Activated T-helper 2 cell treated with anti-CD3 and anti-CD28 coated beads, Interferon-gamma antibody, Interleukin-2, Interleukin-4, amounts not matched to agents 10 μg/mL and 5 μg/mL and 100 μg/mL, durations not matched to agents 14 hours and 24 hours and 36 hours (primary cell): ENCODE data around the gene GTF2IRD1. TPM values are rescaled to one million over a fixed set of nuclear protein-coding genes. Genes with fewer than 3 reads are reported as not detected.

Experiments
- DNase-seq: peaks from one replicate; pipeline ENCODE4 v3.0.0; 2021; ENCODE audit warnings: low spot score
- H3K27ac Mint-ChIP-seq: one replicate; pipeline ENCODE4 v1.8.0; 2021; ENCODE audit warnings: mixed read lengths
- H3K27me3 Mint-ChIP-seq: one replicate; pipeline ENCODE4 v1.8.0; 2021; ENCODE audit warnings: low read depth, mixed read lengths
- H3K36me3 Mint-ChIP-seq: one replicate; pipeline ENCODE4 v1.8.0; 2021; ENCODE audit warnings: low read depth, mixed read lengths
- H3K4me1 Mint-ChIP-seq: one replicate; pipeline ENCODE4 v1.8.0; 2021; ENCODE audit warnings: low read depth, mixed read lengths
- H3K4me3 Mint-ChIP-seq: one replicate; pipeline ENCODE4 v1.8.0; 2021; ENCODE audit warnings: low read depth, mild to moderate bottlenecking, moderate library complexity, mixed read lengths
- H3K9me3 Mint-ChIP-seq: one replicate; pipeline ENCODE4 v1.8.0; 2021; ENCODE audit warnings: mixed read lengths
- intact Hi-C: fragments of 100-400 bp; cut with micrococcal nuclease; formaldehyde crosslinking; loops from one replicate; pipeline ENCODE4 v1.15.1; 2023
- total RNA-seq: library from RNA; stranded (reverse); gene quantifications from 2 replicates; pipeline ENCODE4 v1.2.3, GENCODE V29; 2022

The GTF2IRD1 gene
- total RNA-seq, 1 donor from 2014 or later, result 3.1 TPM

DNA sequence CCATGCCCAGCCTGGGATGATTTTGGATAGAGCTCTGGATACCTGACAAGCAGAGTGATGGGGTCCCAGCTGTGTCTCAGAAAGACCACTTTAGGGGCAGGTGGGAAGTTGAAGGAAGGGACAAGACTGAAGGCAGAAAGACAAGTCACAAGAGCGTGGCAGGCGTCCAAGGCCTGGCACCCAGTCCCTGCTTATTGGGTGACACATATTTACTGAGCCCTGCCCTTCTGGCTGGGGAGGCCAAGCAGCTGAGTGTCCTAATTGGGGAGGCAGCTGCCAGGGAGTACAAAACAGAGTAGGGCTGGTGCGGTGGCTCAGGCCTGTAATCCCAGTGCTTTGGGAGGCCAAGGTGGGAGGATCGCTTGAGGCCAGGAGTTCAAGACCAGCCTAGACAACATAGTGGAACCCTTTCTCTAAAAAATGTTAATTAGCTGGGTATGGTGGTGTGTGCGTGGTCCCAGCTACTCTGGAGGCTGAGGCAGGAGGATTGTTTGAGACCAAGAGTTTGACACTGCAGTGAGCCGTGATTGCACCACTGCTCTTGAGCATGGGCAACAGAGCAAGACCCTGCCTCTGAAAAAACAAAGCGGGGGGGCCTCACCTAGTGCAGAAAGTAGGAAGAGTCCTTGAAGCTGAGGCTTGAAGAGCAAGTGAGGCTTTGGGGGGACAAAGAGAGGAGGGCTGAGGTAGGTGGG lies 150.8 kb downstream of the GTF2IRD1 start:
- no peak overlapping the region for H3K4me3 Mint-ChIP-seq
- H3K4me1 Mint-ChIP-seq, result peaks cover 4% of the 10 kb centered on the region
- no peaks in the 10 kb centered on the region for H3K36me3 Mint-ChIP-seq
- H3K9me3 Mint-ChIP-seq, result no peaks in the 10 kb centered on the region
- intact Hi-C loops, result loop anchor here (5.0 kb wide), 1 partner anchor 48 kb away; no protein-coding TSS in a partner anchor
- peaks cover 3% of the 10 kb centered on the region for H3K27me3 Mint-ChIP-seq
- no peak for DNase-seq
- no peak overlapping the region for H3K27ac Mint-ChIP-seq

DNA sequence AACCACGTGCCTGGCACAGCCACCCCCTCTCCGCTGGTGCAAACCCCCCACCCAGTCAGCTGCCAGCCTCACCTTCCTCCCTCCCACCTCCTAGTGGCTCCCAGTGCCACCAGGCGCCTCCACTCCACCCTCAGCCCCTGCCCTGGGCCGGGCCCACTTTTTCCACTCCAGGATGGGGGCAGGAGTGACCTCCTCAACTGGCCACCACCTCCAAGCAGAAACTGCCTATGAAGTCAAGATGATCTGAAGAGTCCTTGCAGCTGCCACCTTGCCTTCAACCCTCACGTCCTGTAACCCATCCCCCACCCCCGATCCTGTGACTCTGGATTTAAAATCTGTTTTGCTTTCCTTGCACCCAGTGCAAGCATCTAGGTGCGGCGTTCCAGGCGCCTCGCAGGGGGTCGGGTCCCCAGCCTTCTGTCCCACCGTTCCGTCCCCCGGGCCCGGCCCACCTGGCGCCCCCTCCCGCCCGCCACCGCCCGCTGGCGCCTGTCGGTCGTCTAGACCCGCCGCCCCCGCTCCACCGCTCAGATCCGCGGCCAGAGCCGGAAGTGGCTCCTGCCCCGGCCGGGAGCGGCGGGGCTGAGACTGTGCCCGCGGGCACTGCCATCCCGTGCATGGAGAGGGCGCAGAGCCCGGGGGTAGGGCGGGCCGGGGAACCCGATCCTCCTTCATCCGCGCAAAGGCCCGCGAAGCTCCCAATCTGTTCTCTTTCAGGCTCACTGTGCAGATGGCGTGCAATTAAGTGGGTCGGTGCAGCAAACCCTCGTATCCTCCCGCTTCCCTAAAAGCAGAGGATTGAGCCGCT lies 152.6 kb downstream of the GTF2IRD1 start:
- H3K27ac Mint-ChIP-seq, result no peak overlapping the region
- peaks cover 3% of the 10 kb centered on the region for H3K27me3 Mint-ChIP-seq
- no peaks in the 10 kb centered on the region for H3K9me3 Mint-ChIP-seq
- peak; percentile 15 for DNase-seq
- peaks cover 4% of the 10 kb centered on the region for H3K4me1 Mint-ChIP-seq
- intact Hi-C loops, result loop anchor here (5.0 kb wide), 1 partner anchor 46 kb away; no protein-coding TSS in a partner anchor
- peak overlapping the region; percentile 61 for H3K4me3 Mint-ChIP-seq
- H3K36me3 Mint-ChIP-seq, result no peaks in the 10 kb centered on the region

DNA sequence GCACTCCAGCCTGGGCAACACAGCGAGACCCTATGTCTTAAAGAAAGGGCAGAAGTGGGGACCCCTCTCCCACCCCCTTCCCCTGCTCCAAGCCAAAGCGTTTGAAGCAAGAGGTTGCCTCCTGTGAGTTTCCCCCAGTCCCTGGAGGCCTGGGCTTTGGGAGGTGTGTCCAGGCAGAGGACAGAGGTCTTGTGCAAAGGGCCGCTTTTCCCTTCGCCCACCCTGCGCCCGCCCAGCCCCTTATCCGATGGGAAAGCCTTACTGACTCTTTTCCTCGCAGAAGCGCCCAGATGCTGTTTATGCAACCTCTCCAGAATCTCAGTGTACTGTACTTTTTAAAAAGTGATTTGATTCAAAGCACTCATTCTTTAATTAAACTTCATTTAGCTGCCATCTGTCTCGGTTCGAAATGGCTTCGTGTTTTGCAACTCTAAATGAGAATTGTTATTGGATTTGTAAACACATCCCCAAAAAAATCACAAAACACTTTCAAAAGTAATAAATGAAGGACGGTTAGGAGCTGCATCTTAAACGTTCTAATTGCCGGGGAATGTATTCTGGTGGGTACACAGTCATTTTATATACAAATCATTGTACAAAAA lies 153.3 kb downstream of the GTF2IRD1 start:
- H3K4me1 Mint-ChIP-seq, result peaks cover 4% of the 10 kb centered on the region

DNA sequence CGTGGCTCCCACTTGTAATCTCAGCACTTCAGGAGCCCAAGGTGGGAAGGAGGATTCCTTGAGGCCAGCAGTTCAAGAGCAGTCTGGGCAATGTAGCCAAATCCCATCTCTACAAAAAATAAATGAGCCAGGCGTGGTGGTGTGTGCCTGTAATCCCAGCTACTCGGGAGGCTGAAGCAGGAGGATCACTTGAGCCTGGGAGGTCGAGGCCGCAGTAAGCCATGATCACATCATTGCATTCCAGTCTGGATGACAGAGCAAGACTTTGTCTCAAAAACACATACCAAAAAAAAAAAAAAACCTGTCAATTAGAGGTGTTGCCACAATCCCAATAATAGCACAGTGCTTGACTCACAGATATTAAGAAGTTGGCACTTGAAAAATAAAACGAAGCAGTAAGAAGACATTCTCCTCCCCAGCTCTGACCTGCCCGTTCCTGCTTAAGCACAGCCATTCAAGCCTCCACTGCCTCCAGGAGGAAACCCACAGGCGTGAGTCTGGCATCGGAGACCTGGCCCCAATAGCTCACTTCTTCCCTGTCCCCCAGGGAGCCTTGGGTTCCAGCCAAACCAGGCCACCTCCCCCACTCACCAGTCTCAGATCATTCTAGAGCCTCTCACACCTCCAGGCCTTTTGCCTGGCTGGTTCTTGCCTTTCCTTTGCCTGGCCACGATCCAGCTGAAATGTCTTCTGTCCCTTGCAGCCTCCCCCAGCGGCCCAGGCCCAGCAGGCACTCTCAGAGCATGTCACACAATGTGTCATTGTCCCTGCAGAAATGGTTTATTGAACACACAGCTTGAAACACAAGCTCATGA lies 158.5 kb downstream of the GTF2IRD1 start:
- no peak for DNase-seq

More for the DNA sequence above, 153.3 kb downstream of the GTF2IRD1 start:
- peak overlapping the region; percentile 61 for H3K4me3 Mint-ChIP-seq
- peaks cover 3% of the 10 kb centered on the region for H3K27me3 Mint-ChIP-seq
- no peak overlapping the region for H3K27ac Mint-ChIP-seq
- no peaks in the 10 kb centered on the region for H3K36me3 Mint-ChIP-seq
- intact Hi-C loops, result loop anchor here (5.0 kb wide), 1 partner anchor 45 kb away; no protein-coding TSS in a partner anchor
- H3K9me3 Mint-ChIP-seq, result no peaks in the 10 kb centered on the region
- DNase-seq, result no peak

DNA sequence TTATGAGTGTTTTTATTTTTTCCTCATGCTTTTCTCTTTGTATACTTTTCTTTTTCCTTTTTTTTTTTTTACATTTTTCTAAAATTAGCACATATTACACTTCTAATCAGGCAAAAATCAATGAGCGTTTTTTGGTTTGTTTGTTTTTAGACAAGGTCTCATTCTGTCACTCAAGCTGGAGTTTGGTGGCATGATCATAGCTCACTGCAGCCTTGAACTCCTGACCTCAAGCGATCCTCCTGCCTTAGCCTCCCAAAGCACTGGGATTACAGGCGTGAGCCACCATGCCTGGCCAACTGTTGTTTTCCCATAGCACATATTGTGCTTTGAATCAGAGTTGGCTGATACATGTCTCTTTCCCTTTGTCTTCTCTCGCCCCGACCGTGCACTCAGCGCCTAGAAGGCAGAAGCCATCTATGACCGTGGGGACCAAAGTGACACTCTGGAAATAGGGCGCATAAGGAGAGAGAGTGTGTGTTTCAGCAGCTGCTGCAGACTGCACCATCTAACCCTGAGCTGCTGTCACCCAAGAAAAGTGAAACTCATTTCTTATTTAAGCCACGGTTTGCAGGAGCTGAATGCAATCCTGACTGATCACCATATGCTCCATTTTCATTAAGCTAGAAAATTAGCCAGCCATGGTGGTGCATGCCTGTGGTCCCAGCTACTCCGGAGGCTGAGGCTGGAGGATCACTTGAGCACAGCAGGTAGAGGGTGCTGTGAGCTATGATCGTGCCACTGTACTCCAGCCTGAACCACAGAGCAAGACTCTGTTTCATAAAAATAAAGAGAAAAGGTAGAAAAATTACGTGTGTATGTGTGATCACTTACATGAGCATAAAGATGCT lies 162.5 kb downstream of the GTF2IRD1 start:
- DNase-seq, result no peak
- H3K27me3 Mint-ChIP-seq, result no peaks in the 10 kb centered on the region
- H3K4me3 Mint-ChIP-seq, result peak overlapping the region; percentile 13
- H3K27ac Mint-ChIP-seq, result peak overlapping the region; percentile 49
- H3K4me1 Mint-ChIP-seq, result peaks cover 13% of the 10 kb centered on the region
- no peaks in the 10 kb centered on the region for H3K9me3 Mint-ChIP-seq
- intact Hi-C loops, result no loop called here
- no peaks in the 10 kb centered on the region for H3K36me3 Mint-ChIP-seq

More for the DNA sequence above, 158.5 kb downstream of the GTF2IRD1 start:
- Mint-ChIP-seq H3K9me3 (no peaks in the 10 kb centered on the region), H3K27me3 (peaks cover under 1% of the 10 kb centered on the region), H3K4me3 (no peak overlapping the region), H3K4me1 (peaks cover 10% of the 10 kb centered on the region), H3K36me3 (no peaks in the 10 kb centered on the region), H3K27ac (no peak overlapping the region)
- intact Hi-C loops, result no loop called here

DNA sequence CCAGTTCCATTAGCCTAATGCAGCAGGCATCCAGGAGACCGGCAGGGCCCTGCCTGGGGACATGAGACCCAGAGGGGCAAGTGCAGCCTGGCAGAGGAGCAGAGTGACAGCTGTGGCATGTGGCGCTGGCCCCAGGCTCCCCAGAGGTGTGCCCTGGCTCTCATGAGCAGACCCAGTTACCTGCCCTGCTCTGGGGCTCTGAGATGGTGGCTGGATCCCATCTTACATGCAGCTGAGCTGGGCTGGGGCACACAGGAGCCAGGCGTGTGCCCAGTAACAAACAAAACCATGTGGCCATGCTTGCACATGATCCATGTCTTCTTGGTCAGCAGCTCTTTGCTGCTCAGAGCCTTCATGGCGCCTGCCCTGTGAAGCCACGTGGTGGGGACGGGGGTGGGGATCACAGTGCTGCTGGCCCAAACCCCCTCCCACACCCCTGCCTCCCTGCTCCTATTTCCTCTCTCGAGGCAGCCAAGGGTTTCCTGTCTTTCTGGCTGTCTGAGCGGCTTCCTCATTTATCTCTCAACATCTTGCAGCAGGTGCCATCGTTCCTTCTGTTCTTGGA lies 163.6 kb downstream of the GTF2IRD1 start:
- H3K27me3 Mint-ChIP-seq, result no peaks in the 10 kb centered on the region
- DNase-seq, result no peak
- no peak overlapping the region for H3K4me3 Mint-ChIP-seq
- H3K4me1 Mint-ChIP-seq, result peaks cover 13% of the 10 kb centered on the region
- H3K9me3 Mint-ChIP-seq, result no peaks in the 10 kb centered on the region
- no peaks in the 10 kb centered on the region for H3K36me3 Mint-ChIP-seq
- intact Hi-C loops, result no loop called here
- H3K27ac Mint-ChIP-seq, result peak overlapping the region; percentile 71

DNA sequence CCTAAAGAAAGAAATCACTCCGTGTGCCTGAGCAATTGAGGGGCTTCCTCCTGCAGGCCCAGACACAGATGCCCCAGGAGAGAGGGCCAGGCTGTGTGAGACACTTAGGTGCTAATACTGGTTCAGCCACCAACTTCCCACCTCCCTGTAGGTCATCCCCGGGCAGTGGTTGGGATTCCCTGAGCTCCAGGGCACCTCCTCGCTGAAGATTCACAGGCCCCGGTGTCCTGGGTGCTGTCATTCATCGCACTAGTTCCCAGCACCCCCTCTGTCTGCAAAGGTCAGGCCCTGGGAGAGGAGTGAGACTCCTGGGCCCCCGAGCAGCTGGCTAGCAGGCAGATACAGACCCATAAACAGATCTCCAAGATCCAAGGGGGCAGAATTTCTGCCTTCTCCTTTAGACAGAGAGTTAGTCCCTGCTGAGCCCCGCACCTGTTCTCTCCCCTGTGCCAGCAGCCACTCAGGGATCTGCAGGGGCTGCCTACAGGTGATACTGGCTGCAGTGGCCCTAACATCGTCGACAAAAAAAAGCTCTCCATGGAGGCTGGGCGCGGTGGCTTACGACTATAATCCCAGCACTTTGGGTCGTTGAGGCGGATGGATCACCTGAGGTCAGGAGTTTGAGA lies 165.6 kb downstream of the GTF2IRD1 start:
- Mint-ChIP-seq H3K9me3 (no peaks in the 10 kb centered on the region), H3K4me1 (peaks cover 13% of the 10 kb centered on the region), H3K27ac (no peak overlapping the region), H3K36me3 (no peaks in the 10 kb centered on the region), H3K27me3 (no peaks in the 10 kb centered on the region), H3K4me3 (no peak overlapping the region)
- intact Hi-C loops, result no loop called here
- no peak for DNase-seq

DNA sequence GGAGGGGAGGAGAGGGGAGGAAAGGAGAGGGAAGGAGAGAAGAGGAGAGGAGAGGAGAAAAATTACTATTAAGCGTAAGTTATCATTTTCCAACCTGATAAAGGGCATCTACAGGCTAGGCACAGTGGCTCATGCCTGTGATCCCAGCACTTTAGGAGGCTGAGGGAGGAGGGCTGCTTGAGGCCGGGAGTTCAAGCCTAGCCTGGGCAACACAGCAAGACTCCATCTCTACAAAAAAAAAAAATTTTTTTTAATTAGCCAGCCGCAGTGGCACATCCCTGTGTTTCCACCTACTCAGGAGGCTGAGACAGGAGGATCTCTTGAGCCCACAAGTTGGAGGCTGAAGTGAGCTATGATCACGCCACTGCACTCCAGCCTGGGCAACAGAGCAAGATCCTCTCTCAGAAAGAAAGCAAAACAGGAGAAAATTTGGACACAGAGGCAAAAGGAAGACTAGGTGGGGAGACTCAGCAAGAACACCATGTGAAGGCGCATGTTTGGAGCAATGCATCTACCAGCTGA lies 168.6 kb downstream of the GTF2IRD1 start:
- Mint-ChIP-seq H3K27ac (no peak overlapping the region), H3K36me3 (no peaks in the 10 kb centered on the region), H3K4me3 (no peak overlapping the region), H3K27me3 (no peaks in the 10 kb centered on the region), H3K4me1 (peaks cover 5% of the 10 kb centered on the region), H3K9me3 (no peaks in the 10 kb centered on the region)
- intact Hi-C loops, result no loop called here
- DNase-seq, result no peak

DNA sequence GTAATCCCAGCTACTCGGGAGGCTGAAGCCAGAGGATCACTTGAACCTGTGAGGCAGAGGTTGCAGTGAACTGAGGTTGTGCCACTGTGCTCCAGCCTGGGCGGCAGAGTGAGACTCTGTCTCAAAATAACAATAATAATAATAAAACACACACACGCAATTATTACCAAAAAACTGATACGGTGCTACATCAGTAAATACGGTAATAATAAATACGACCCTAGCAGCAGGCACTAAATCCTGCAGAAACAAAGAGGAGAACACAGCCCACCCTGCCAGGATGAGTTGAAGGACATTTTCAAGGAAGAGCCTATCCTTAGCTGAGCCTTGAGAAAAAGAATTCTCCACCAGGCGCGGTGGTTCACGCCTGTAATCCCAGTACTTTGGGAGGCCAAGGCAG lies 169.4 kb downstream of the GTF2IRD1 start:
- Mint-ChIP-seq H3K4me1 (peaks cover 2% of the 10 kb centered on the region), H3K27ac (no peak overlapping the region), H3K27me3 (no peaks in the 10 kb centered on the region), H3K36me3 (no peaks in the 10 kb centered on the region), H3K4me3 (no peak overlapping the region), H3K9me3 (no peaks in the 10 kb centered on the region)
- no peak for DNase-seq
- intact Hi-C loops, result no loop called here

DNA sequence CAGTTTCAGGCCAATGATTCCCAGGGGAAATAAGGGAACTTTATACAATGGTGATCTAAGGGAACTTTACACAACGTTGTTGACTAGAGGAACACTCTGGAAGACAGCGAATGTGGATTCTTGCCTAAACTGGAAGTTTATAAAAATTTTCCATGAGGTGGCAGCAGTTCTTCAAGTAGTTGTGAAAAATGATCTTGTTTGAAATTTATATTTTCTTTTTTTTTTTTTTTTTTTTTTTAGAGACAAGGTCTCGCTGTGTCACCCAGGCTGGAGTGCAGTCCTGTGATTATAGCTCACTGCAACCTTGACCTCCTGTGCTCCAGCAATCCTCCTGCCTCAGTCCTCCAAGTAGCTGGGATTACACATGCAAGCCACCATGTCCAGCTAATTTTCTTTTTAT lies 171.7 kb downstream of the GTF2IRD1 start:
- H3K4me1 Mint-ChIP-seq, result peaks cover 2% of the 10 kb centered on the region
- no peak for DNase-seq

More for the DNA sequence above, 171.7 kb downstream of the GTF2IRD1 start:
- no peak overlapping the region for H3K4me3 Mint-ChIP-seq
- H3K27ac Mint-ChIP-seq, result no peak overlapping the region
- no peaks in the 10 kb centered on the region for H3K9me3 Mint-ChIP-seq
- intact Hi-C loops, result no loop called here
- no peaks in the 10 kb centered on the region for H3K27me3 Mint-ChIP-seq
- H3K36me3 Mint-ChIP-seq, result no peaks in the 10 kb centered on the region
